ENCODE measurements around the gene VMA21.
A peak's percentile ranks its signal among the peaks of the same experiment; 100 is the strongest.

VMA21 gene

GRCh38 chrX:151396825-151397740 is at the start of gene VMA21:
Gene VMA21, plus strand, starts transcription at chrX:151397206. Its CDS starts 103 bp downstream, at chrX:151397309.
- DNase-seq = peak; percentile 85

DNA sequence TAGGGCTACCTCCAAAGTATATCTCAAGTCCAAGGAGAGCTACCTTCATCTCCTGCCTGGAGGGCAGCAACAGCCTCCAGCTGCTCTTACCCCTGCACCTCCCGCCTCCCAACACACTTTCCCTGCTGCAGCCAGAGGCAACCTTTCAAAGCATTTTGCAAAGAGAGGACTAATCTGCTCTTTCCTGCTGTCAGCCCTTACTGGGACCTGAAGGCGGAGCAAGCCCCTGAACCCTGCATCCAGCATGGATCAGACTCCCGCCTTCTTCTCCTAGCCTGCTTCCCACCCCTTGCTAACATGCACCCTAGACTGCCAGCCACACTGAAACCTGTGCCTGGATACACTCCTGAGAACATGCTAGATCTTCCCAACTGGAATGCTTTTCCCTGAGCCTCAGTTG is 37.7 kb upstream of the VMA21 start:
- no peak for DNase-seq

DNA sequence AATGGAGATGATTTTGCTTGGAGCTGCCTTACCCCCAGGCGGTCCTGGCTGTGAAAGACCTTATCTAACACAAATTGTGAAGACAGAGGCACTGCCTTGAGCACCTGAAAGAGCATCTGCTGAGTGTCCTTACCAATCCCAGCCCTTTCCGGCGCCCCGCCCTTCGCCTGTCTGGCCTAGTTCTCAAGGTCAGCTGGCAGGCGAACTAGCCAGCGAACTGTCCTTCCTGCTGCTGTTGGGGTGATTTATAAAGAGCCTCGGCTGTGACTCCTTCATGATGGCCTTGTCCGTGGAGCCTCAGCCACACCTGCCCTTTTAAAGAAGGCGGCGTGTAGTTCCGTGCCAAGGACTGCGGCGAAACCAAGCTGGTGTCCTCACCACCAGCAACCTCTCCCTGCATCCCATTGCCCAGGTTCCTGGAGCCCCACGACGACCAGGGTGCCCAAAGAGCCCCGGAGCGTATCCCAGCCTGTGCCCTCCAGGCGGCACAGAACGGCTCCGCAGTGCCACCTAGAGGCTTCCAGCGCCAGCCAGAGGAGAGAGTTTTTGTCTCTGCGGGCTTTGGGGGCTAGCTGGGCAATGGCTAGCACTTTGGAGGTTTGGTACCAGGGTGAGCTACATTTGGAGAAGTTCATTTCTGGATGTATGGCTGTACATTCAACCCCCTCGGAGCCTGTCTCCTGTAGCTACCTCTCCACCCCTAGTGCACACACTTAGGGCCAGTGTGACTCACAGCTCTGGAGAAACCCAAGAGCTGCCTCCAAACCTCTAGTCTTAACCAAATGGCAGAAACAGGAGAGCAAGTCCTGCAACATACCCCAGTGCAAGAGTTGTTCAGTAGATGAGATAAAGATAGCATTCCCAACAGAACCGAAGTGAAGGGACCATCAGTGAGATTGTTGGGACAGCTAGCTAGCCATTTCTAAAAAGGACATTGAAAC is 36.8 kb upstream of the VMA21 start:
- DNase-seq = peak; percentile 49

DNA sequence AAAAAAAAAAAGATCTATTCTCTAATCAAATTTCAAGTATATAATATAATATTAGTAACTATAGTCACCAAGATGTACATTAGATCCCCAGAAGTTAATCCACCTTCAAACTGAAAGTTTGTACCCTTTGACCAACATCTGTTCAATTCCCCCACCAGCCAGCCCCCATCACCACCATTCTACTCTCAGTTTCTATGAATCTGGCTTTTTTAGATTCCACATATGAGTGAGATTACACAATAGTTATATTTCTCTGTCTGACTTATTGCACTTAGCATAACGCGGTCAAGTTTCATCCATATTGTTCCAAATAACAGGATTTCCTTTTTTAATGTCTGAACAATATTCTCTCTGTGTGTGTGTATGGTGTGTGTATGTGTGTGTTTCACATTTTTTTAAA is 33.7 kb upstream of the VMA21 start:
- DNase-seq = no peak

DNA sequence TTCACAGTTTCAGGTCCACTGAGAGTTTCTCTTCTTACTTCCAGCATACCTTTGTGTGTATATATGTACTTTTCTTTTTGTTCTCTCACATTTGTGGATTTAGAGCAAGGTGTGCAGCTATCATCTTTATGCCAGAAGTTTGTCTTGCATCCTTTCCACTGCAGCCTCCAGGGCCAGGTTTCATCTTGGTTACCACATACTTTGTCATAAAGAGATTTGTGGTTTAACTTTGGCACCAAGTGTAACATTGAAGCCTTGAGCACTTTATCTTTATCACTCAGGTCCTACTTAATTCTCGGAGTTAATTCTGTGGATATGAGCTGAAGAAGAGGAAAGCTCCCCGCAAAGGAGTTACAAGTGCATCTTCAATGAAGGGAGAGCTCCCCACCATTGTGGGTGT is 31.4 kb upstream of the VMA21 start:
- DNase-seq = no peak

- peak; percentile 16 for DNase-seq
Measured at GRCh38 chrX:151370906-151371305, 26.1 kb upstream of the VMA21 start.

DNA sequence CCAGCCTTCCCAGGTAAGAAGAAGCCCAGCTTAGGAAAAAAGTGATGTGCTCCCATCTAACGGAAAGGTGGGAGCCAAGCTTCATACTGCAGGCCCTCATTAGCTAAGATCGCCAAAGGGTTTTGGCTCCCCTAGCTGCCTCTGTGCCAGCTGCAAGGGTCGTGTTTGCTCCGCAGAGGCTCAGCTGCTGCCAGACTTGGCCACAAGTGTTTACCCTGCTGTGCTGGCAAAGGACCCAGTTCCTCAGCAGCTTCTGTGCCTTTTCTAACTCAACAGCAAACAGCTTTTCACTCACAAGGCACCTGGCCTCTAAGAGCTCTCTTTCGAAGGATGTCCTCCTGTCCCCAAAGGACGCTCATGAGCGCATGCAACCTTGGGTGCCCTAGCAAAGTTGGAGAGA is 12.2 kb upstream of the VMA21 start:
- DNase-seq = no peak

- no peak for DNase-seq
Measured at GRCh38 chrX:151386838-151387459, 10.1 kb upstream of the VMA21 start.

- no peak for DNase-seq
Measured at GRCh38 chrX:151391722-151392121, 5.3 kb upstream of the VMA21 start.

DNA sequence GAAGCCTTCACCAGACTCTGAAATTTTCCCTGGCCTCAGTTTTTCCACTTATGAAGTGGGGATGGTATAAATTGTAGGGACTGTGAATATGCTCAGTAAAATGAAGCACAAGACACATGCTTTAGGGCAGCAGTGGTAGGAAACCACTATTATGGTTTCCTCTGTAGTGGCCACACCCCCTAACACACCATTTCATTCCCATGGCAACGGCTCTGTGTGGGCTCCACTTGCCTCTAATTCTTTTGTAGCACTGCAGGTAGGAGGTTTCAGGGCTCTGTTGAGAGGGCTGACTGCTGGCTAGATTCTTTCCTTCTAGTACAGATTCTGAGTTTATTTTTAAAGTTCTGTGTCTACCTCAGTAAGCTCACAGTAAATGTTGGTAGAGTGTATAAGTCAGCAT is 3.5 kb upstream of the VMA21 start:
- DNase-seq = peak; percentile 40

DNA sequence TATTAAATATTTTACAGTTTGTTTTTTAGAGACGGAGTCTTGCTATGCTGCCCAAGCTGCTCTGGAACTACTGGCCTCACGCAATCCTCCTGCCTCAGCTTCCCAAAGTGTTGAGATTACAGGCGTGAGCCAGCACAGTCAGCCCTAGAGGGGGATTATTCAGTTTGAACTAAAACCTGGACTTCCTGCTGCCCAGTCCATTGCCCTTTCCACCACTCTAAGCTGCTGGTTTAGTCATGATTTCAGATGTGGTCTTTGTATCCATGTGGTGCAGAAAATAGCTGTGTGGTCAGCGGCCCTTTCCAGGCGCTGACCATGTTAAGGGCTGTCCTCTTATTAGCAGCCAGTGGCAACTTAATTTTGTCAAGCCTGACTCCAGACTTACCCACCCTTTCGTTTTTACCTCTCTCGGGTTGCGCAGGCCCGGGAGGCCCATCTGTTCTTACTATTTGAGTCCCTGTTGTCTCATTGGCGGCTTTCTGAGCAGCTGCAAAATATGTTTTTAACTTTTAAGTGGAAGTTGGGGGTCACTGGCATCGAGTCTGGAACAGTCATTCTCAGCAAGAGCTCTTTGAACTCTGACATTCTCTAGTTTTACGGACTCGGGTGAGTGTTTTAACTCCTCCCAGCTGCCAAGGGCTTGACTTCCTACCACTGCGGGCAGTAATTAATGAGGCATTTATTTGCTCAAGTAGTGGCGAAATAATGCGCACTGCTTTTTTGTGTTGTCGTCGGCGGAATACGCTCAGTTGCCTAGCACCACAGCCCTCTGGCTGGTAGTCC is 773 bp upstream of the VMA21 start:
- peak; percentile 45 for DNase-seq

GRCh38 chrX:151397741-151398070 is 700 bp downstream of the VMA21 start:
- no peak for DNase-seq

- no peak for DNase-seq
Measured at GRCh38 chrX:151398346-151398745, 1.3 kb downstream of the VMA21 start.

DNA sequence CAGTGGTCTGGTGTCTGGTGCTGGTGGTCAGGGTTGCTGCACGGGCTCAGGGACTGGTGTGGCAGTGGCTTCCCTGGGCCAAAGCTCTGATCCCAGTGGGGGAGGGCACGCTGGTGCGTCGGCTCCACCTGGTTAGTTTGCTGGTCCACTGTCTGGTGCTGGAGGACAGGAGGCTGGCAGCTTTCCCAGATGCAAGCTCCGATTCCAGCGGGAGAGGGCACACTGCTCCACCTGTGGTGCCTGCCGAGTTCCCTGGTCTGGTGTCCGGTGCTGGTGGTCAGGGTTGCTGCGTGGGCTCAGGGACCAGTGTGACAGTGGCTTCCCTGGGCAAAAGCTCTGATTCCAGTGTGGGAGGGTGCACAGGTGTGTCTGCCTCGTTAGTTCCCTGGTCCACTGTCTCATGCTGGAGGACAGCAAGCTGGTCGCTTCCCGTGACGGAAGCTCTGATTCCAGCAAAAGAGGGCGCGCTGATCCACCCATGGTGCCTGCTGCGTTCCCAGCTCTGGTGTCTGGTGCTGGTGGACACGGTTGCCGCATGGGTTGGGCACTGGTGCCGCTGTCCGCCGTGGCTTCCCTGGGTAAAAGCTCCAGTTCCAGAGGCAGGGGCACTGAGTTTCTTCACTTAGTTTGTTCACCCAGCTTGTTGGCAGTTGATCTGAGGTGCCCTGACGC is 5.8 kb downstream of the VMA21 start:
- no peak for DNase-seq

DNA sequence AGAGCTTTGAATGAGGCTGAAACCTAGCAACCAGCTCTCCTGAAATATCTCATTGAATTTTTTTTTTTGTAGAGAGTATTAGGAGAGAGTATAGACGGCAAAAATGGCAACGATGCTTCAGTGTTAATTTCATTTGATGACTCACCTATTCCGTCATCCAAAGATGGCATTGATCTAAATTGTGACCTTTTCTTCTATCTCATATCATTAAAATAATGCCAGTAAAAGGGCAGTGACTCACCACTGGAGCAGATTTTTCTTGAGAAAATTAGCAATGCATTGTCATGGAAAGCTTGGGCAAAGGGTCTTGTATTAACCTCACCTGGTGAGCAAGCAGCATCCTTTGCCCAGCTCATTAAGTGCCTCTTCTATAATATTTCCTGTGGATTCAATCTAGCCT is 19.6 kb downstream of the VMA21 start:
- DNase-seq = no peak

DNA sequence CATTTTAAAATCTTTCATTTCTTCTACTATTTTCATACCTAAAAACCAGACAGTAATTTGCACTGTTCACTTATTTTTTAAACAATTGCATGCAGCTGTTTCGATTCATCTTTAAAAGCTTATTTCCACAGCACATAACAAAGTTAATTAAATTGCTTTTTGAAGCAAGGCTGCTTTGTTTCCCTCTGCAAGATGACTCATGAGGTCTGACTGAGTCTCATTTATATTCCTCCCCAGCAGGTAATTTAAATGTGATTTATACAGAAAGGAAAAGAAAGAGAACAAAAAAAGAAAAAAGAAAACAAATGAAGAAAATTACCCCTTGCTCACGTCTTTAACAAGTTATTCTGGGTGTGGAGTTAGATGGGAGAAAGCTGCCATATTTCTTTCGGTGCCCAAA is 22.8 kb downstream of the VMA21 start:
- DNase-seq = no peak

DNA sequence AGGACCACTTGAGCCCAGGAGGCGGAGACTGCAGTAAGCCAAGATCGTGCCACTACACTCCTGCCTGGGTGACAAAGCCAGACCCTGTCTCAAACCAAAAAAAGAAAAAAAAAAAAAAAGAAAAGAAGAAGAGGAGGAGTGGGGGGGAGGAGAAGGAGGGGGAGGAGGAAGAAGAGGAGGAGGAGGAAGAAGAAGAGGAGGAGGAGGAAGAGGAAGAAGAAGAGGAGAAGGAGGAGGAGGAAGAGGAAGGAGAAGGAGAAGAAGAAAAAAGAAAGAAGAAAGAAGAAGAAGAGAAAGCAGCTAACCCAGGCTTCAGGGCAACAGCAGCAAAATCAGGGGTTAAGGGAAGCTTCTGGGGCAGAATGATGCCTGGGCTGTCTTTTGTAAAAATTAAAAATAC is 27.5 kb downstream of the VMA21 start:
- no peak for DNase-seq

DNA sequence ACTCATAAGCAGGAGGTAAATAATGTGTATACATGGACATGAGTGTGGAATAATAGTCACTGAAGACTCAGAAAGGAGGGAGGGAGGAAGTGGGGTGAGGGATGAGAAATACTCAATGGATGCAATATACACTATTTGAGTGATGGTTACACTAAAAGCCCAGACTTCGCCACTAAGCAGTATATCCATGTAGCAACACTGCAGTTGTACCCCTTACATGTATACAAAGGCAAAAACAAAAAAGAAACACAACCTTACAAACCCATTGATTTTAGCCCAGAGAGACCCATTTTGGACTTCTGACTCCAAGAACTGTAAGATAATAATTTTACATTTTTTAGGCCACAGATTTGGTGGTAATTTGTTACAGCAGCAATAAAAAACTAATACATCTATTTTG is 51.5 kb downstream of the VMA21 start:
- no peak for DNase-seq

GRCh38 chrX:151458824-151459223 is 61.8 kb downstream of the VMA21 start:
- no peak for DNase-seq

All from activated naive CD4-positive, alpha-beta T cell treated with anti-CD3 and anti-CD28 coated beads, Interleukin-2, amount 50 U/mL, for 16 hours (primary cell).